Nephron (organoid): Measurements from ENCODE around the gene TLE6.
"Not testable (repeated sequence)": the region's sequence is repeated elsewhere in the genome, so short reads cannot be mapped to it uniquely, and the experiment has no call there.

ENCODE experiments used
- H3K27ac Mint-ChIP-seq, 3 experiments: 2 replicates each; pipeline ENCODE4 v1.8.0; 2020; ENCODE audit warnings: mixed read lengths in 3 of 3, mild to moderate bottlenecking in 2 of 3, moderate library complexity in 1 of 3
- H3K27me3 Mint-ChIP-seq: 2 replicates; pipeline ENCODE4 v1.8.0; 2021; ENCODE audit warnings: low read depth, mild to moderate bottlenecking, moderate library complexity, mixed read lengths
- H3K36me3 Mint-ChIP-seq: 2 replicates; pipeline ENCODE4 v1.8.0; 2020; ENCODE audit warnings: low read depth, mixed read lengths
- H3K4me1 Mint-ChIP-seq: 2 replicates; pipeline ENCODE4 v1.8.0; 2020; ENCODE audit warnings: mixed read lengths
- H3K4me3 Mint-ChIP-seq, 3 experiments: 2 replicates each; pipeline ENCODE4 v1.8.0; 2020; ENCODE audit warnings: mild to moderate bottlenecking in 3 of 3, mixed read lengths in 3 of 3, moderate library complexity in 2 of 3
- H3K9me3 Mint-ChIP-seq: 2 replicates; pipeline ENCODE4 v1.8.0; 2020; ENCODE audit warnings: mixed read lengths
- TF ChIP-seq, protein P1 (sequence below), 3 experiments: fragments of 200-600 bp; sonication (generic); IDR thresholded peaks; one replicate each; pipeline ENCODE4 v1.5.0; 2021; ENCODE audit warnings: antibody characterized with exemption in 3 of 3; ENCODE audit not compliant: unreplicated experiment in 3 of 3

TLE6 gene

DNA sequence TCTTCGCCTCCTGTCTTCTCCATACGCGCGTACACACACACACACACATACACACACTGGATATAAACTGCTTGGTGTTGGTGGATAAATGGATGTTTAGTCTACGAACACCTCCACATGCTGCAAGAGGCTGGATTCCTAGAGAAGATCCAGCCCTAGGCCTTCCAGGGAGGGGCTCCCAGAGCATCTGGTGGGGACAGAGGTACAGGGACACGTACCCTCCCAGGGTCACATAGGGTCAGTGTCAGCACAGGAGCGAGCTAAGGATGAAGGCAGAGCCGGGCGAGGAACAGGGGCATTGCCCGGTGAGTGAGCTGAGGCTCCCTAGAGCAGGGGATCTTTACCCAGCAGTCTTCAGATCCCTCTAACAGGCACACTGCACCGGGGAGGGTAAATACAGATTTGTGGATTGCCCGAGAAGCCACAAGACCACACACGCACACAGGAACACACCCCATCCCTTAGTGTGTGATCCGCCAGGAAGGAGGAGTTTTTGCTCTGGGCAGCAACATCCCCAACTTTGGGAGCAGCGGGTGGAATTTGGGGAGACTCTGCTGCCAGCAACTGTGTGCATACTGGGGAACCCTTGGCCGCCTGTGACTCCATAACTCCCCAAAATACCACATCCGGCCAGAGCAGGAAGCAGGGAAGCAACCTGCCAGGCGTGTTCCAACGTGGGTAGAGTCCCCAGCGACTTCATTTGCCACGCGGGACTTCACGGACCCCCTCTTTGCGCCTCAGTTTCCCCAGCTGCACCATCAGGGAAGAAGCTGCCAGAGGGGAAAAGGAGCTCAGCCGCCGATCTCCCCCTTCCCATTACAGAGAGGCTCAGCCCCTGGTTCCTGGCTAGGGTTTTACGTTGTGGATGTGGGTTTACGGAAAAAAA is 57.5 kb downstream of the TLE6 start:
- H3K4me3 Mint-ChIP-seq = peak overlapping the region; percentile 85 to 88 (median 87)
- peaks cover 3% of the 10 kb centered on the region for H3K9me3 Mint-ChIP-seq
- TF ChIP-seq, protein P1, sequence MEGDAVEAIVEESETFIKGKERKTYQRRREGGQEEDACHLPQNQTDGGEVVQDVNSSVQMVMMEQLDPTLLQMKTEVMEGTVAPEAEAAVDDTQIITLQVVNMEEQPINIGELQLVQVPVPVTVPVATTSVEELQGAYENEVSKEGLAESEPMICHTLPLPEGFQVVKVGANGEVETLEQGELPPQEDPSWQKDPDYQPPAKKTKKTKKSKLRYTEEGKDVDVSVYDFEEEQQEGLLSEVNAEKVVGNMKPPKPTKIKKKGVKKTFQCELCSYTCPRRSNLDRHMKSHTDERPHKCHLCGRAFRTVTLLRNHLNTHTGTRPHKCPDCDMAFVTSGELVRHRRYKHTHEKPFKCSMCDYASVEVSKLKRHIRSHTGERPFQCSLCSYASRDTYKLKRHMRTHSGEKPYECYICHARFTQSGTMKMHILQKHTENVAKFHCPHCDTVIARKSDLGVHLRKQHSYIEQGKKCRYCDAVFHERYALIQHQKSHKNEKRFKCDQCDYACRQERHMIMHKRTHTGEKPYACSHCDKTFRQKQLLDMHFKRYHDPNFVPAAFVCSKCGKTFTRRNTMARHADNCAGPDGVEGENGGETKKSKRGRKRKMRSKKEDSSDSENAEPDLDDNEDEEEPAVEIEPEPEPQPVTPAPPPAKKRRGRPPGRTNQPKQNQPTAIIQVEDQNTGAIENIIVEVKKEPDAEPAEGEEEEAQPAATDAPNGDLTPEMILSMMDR (IDR thresholded peaks at IDR 0.05; ENCODE audit: unreplicated experiment in 3 of 3) = no peak
- no peaks in the 10 kb centered on the region for H3K36me3 Mint-ChIP-seq
- peaks cover 66% of the 10 kb centered on the region for H3K27me3 Mint-ChIP-seq
- H3K27ac Mint-ChIP-seq = peak overlapping the region; percentile 85 to 95 (median 92)
- H3K4me1 Mint-ChIP-seq = peaks cover 31% of the 10 kb centered on the region

DNA sequence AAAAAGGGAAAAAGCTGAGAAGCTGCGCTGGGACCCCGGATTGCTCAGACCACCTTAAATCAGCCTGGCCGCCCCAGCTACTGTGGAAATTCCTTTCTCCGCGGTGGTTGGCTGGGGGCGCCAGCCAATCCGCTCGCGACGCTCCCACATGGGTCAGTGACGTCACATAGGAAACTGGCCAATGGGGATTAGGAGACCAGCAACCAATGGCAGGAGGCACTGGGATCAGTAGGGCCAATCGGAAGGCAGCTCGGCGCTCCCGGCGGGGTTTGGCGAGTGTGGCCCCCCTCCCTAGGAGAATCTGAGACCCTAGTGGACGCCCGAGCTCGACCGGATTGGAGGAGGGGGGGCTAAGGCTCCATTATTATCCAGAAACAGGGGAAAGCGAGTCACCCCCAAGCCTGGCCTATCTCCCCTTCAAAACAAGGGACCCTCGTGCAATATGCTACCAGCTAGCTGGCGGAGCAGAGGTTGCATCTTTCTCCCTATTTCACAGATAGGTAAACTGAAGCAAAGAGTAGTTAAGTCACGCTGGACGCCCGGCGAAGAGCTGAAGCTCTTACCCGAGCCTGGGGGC is 58.3 kb downstream of the TLE6 start:
- peak overlapping the region; percentile 85 to 95 (median 92) for H3K27ac Mint-ChIP-seq
- H3K4me3 Mint-ChIP-seq = peak overlapping the region; percentile 85 to 88 (median 87)
- H3K9me3 Mint-ChIP-seq = peaks cover 3% of the 10 kb centered on the region

DNA sequence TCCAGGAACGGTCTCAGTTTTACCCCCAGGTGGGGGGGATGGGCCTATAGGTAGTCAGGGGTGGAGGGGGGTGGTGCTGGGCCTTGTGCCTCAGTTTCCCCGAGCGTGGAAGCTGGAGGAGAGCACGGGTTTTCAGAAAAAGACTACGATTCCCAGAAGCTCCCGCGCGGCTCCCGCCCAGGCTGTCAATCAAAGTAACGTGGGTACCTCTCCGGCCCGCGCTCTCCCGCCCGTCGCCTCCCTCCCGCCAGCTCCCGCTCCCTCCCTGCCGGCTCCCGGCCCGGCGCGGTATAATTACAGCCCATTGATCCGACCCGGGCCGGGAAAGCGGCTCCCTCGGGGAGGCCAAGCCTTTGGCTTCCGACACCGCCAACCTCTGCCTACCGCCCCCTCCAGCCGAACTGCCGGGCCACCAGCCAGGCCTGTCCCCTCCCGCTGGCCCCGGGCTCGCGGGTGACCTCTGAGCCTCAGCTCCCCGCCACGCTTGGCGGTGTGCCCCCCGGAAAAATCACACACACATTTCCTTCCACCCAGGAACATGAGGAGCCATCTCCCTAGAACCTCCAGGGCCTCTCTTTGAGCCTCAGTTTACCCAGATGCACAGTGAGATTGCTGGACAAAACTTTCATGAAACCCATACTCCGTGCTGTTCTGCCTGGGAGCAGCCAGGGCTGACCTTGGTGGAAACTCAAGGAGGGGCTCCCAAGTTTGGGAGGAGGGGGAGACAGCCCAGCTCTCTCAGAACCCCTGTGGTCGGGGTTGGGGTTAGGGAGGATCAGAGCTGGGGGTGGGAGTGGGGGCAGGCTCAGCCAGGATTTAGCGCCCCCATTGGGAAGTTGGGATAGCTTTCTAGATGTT is 59.0 kb downstream of the TLE6 start:
- no peaks in the 10 kb centered on the region for H3K36me3 Mint-ChIP-seq
- peaks cover 57% of the 10 kb centered on the region for H3K27me3 Mint-ChIP-seq
- TF ChIP-seq, protein P1 (IDR thresholded peaks at IDR 0.05; ENCODE audit: unreplicated experiment in 3 of 3) = peak in 1 of 3 experiments; percentile 20

More for the DNA sequence above, 58.3 kb downstream of the TLE6 start:
- H3K4me1 Mint-ChIP-seq = peaks cover 33% of the 10 kb centered on the region
- H3K27me3 Mint-ChIP-seq = peaks cover 63% of the 10 kb centered on the region
- TF ChIP-seq, protein P1 (IDR thresholded peaks at IDR 0.05; ENCODE audit: unreplicated experiment in 3 of 3) = no peak
- no peaks in the 10 kb centered on the region for H3K36me3 Mint-ChIP-seq

DNA sequence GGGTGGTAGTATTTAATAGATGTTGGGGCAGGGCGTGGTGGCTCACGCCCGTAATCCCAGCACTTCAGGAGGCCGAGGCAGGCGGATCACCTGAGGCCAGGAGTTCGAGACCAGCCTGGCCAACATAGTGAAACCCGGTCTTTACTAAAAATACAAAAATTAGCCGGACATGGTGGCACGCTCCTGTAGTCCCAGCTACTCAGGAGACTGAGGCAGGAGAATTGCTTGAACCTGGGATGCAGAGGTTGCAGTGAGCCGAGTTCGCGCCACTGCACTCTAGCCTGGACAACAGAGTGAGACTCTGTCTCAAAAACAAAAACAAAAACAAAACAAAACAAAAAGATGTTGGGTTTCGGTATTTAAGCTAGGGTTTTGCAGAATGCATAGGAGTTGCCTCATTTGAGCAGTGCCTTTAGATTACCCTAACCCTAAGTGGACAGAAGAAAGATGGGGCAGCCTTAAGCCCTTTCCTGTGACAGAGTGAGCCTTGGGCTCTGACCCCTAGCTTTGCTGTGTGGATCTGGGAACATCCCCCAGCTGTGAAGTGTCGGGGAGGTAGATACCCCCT is 59.7 kb downstream of the TLE6 start:
- H3K4me3 Mint-ChIP-seq = peak overlapping the region; percentile 50 to 87 (median 85)
- H3K4me1 Mint-ChIP-seq = peaks cover 38% of the 10 kb centered on the region
- H3K9me3 Mint-ChIP-seq, H3K36me3 Mint-ChIP-seq: not testable (repeated sequence)
- H3K27me3 Mint-ChIP-seq = peaks cover 50% of the 10 kb centered on the region
- peak overlapping the region; percentile 85 to 95 (median 92) for H3K27ac Mint-ChIP-seq

More for the DNA sequence above, 59.0 kb downstream of the TLE6 start:
- H3K4me3 Mint-ChIP-seq = peak overlapping the region; percentile 85 to 88 (median 87)
- no peaks in the 10 kb centered on the region for H3K9me3 Mint-ChIP-seq
- H3K27ac Mint-ChIP-seq = peak overlapping the region; percentile 85 to 95 (median 92)
- peaks cover 35% of the 10 kb centered on the region for H3K4me1 Mint-ChIP-seq

DNA sequence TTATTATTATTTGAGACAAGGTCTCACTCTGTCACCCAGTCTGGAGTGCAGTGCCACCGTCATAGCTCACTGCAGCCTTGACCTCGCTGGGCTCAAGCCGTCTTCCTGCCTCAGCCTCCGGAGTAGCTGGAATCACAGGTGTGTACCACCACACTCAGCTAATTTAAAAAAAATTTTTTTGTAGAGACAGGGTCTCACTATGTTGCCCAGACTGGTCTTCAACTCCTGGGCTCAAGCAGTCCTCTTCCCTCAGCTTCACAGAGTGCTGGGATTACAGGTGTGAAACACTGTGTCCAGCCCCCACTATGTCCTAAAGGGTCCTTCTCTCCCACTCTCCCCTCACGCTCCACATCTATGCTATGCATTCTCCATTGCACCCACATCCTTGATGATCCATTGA is 60.9 kb downstream of the TLE6 start:
- H3K4me3 Mint-ChIP-seq = peak overlapping the region in 2 of 3 experiments; percentile 47 to 51
- H3K27ac Mint-ChIP-seq = peak overlapping the region in 1 of 3 experiments; percentile 50
- TF ChIP-seq, protein P1 (IDR thresholded peaks at IDR 0.05; ENCODE audit: unreplicated experiment in 3 of 3) = no peak
- no peaks in the 10 kb centered on the region for H3K36me3 Mint-ChIP-seq
- peaks cover 45% of the 10 kb centered on the region for H3K4me1 Mint-ChIP-seq
- H3K9me3 Mint-ChIP-seq = no peaks in the 10 kb centered on the region
- peaks cover 39% of the 10 kb centered on the region for H3K27me3 Mint-ChIP-seq
